Neuronal stem cell (in vitro differentiated cells): Measurements from ENCODE around the gene ORM2.

ENCODE experiments used
- DNase-seq: peaks from one replicate; pipeline ENCODE4 v3.0.0-alpha.2; 2013; ENCODE audit warnings: low spot score
- H2AFZ ChIP-seq: one replicate; pipeline ENCODE4 v1.6.1; 2013; ENCODE audit warnings: mild to moderate bottlenecking, low read length, inconsistent platforms
- H2AK5ac ChIP-seq: 2 replicates; pipeline ENCODE4 v1.6.1; 2013; ENCODE audit warnings: low read depth, mild to moderate bottlenecking, inconsistent platforms, low read length, moderate library complexity, mixed read lengths
- H2BK120ac ChIP-seq: 2 replicates; pipeline ENCODE4 v1.6.1; 2013; ENCODE audit warnings: low read depth, mild to moderate bottlenecking, inconsistent platforms, low read length, moderate library complexity, mixed read lengths
- H2BK12ac ChIP-seq: one replicate; pipeline ENCODE4 v1.6.1; 2013; ENCODE audit warnings: low read length, inconsistent platforms
- H2BK15ac ChIP-seq: 2 replicates; pipeline ENCODE4 v1.6.1; 2013; ENCODE audit warnings: mild to moderate bottlenecking, low read length, inconsistent platforms, mixed read lengths
- H2BK5ac ChIP-seq: one replicate; pipeline ENCODE4 v1.6.1; 2013; ENCODE audit warnings: inconsistent platforms, mild to moderate bottlenecking, low read length, moderate library complexity
- H3K14ac ChIP-seq: one replicate; pipeline ENCODE4 v1.6.1; 2013; ENCODE audit warnings: low read length, inconsistent platforms
- H3K18ac ChIP-seq: 2 replicates; pipeline ENCODE4 v1.6.1; 2013; ENCODE audit warnings: low read length, inconsistent platforms
- H3K23ac ChIP-seq: 2 replicates; pipeline ENCODE4 v1.6.1; 2013; ENCODE audit warnings: low read depth, mild to moderate bottlenecking, mixed read lengths, low read length, inconsistent platforms; ENCODE audit not compliant: poor library complexity
- H3K27ac ChIP-seq: replicated peaks from 3 replicates; pipeline ENCODE4 v1.5.1; 2013; ENCODE audit warnings: low read length, inconsistent platforms
- H3K27me3 ChIP-seq, 3 experiments: 2 replicates each; pipeline ENCODE4 v1.6.1; 2013; ENCODE audit warnings: low read length in 3 of 3, mild to moderate bottlenecking in 2 of 3, inconsistent platforms in 1 of 3, low read depth in 1 of 3, mixed read lengths in 1 of 3, moderate library complexity in 1 of 3; ENCODE audit not compliant: control insufficient read depth in 3 of 3, insufficient read depth in 3 of 3
- H3K36me3 ChIP-seq, 2 donors: replicated peaks in 1 of 2; 2 replicates each; pipeline ENCODE4 v1.6.1; 2013; ENCODE audit warnings: low read length in 2 of 2; ENCODE audit not compliant: control insufficient read depth in 2 of 2, insufficient read depth in 2 of 2
- H3K4ac ChIP-seq: 2 replicates; pipeline ENCODE4 v1.6.1; 2013; ENCODE audit warnings: inconsistent platforms, mild to moderate bottlenecking, low read length, moderate library complexity
- H3K4me1 ChIP-seq, 2 donors: 1 replicate in 1 of 2; 2 replicates in 1 of 2; pipeline ENCODE4 v1.6.1; 2013; ENCODE audit warnings: low read length in 2 of 2, low read depth in 1 of 2; ENCODE audit not compliant: control insufficient read depth in 2 of 2, insufficient read depth in 1 of 2
- H3K4me2 ChIP-seq: one replicate; pipeline ENCODE4 v1.6.1; 2013; ENCODE audit warnings: mild to moderate bottlenecking, low read length, inconsistent platforms; ENCODE audit not compliant: insufficient read depth, poor library complexity, severe bottlenecking
- H3K4me3 ChIP-seq, 2 donors: 2 replicates each; pipeline ENCODE4 v1.5.1; 2013; ENCODE audit warnings: low read length in 2 of 2, mild to moderate bottlenecking in 2 of 2, inconsistent platforms in 1 of 2, moderate library complexity in 1 of 2
- H3K79me1 ChIP-seq: one replicate; pipeline ENCODE4 v1.6.1; 2013; ENCODE audit warnings: low read depth, mild to moderate bottlenecking, inconsistent platforms, low read length, moderate library complexity
- H3K9ac ChIP-seq: one replicate; pipeline ENCODE4 v1.6.1; 2013; ENCODE audit warnings: mild to moderate bottlenecking, low read depth, low read length, inconsistent platforms; ENCODE audit not compliant: poor library complexity
- H3K9me3 ChIP-seq, 2 donors: replicated peaks in 1 of 2; 2 replicates each; pipeline versions ENCODE3 to v1.6.1; 2013; ENCODE audit warnings: low read length in 2 of 2, mild to moderate bottlenecking in 2 of 2, inconsistent platforms in 1 of 2, low read depth in 1 of 2, mixed read lengths in 1 of 2, moderate library complexity in 1 of 2; ENCODE audit not compliant: control insufficient read depth in 2 of 2, insufficient read depth in 1 of 2
- H4K8ac ChIP-seq: one replicate; pipeline ENCODE4 v1.6.1; 2013; ENCODE audit warnings: low read depth, mild to moderate bottlenecking, inconsistent platforms, low read length, moderate library complexity
- H4K91ac ChIP-seq: one replicate; pipeline ENCODE4 v1.6.1; 2013; ENCODE audit warnings: low read length, low read depth, mild to moderate bottlenecking, inconsistent platforms; ENCODE audit not compliant: poor library complexity
- WGBS, 2 donors: extraction: QIAGEN DNeasy Blood & Tissue Kit; methylation state at CpG; one replicate each; pipeline ENCODE4 v1.1.7; 2013; ENCODE audit warnings: missing lambda C conversion rate in 2 of 2, mixed read lengths in 1 of 2; ENCODE audit not compliant: insufficient read length in 2 of 2, insufficient replicate concordance in 1 of 2; ENCODE audit errors: extremely low coverage in 2 of 2; 5-methylcytosine and 5-hydroxymethylcytosine counted together

The ORM2 gene

DNA sequence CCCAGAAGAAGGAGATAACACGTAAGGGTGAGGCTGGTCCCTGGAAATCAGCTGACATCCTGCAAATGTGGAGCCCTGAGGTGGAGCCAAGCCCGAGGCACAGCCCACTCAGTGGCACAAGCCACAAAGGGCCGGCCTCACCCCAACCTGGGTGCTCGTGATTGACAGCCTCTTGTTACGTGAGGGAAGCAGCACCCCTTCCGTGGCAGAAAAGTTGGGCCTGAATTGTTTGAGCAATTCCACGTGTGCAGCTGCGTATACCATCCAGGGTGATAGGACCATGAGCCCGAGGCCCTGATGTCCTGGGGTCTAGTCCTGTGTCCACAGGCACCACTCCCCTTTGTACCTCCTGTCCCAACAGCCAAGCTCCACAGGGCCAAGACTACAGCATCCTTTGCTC is 4.8 kb downstream of the ORM2 start:
- Histone ChIP-seq H2BK5ac (no peak overlapping the region), H4K91ac (no peak overlapping the region), H3K23ac (no peak overlapping the region), H2AK5ac (no peak overlapping the region), H4K8ac (no peak overlapping the region), H3K79me1 (no peaks in the 10 kb centered on the region), H2BK15ac (no peak overlapping the region), H2BK12ac (no peak overlapping the region), H3K9me3 (no peaks in the 10 kb centered on the region), H2AFZ (no peak overlapping the region), H3K4ac (no peak overlapping the region), H3K27ac (no peak overlapping the region), H3K4me2 (no peak overlapping the region), H2BK120ac (no peak overlapping the region), H3K4me1 (no peaks in the 10 kb centered on the region), H3K36me3 (peaks cover 8 to 26% of the 10 kb centered on the region in 2 donors), H3K4me3 (no peak overlapping the region), H3K9ac (no peak overlapping the region), H3K18ac (no peak overlapping the region), H3K14ac (no peak overlapping the region), H3K27me3 (no peaks in the 10 kb centered on the region)
- WGBS, 2 donors = no CpG with 5 or more reads among the region's 9 CpGs
- DNase-seq = no peak

DNA sequence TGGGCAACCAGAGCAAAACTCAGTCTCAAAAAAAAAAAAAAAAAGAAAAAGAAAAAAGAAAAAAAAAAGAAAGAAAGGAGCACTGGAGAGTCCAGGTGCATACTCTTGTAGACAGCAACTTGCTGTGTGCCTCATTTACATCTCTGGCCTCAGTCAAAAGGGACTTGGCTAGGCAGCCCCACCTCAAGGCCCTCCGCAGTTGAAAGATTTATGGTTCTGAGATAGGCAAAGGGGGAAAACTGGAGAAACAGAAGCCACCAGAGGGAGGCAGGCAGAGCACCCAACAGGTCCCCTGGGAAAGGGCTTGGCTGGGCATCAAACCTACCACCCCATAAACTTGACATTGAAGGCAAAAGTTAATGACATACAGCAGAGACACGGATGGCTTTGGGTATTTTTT is 6.1 kb downstream of the ORM2 start:
- no peaks in the 10 kb centered on the region for H3K4me1 ChIP-seq
- no peak overlapping the region for H3K4ac ChIP-seq
- no peak overlapping the region for H2BK15ac ChIP-seq
- H3K23ac ChIP-seq = no peak overlapping the region
- no peak overlapping the region for H2BK120ac ChIP-seq
- no peak overlapping the region for H3K18ac ChIP-seq
- H4K8ac ChIP-seq = no peak overlapping the region
- H3K14ac ChIP-seq = no peak overlapping the region
- no peak overlapping the region for H2AK5ac ChIP-seq
- H3K79me1 ChIP-seq = no peaks in the 10 kb centered on the region
- no CpG with 5 or more reads among the region's 2 CpGs for WGBS, 2 donors
- no peak overlapping the region for H2BK12ac ChIP-seq
- H3K27me3 ChIP-seq = no peaks in the 10 kb centered on the region
- no peak overlapping the region for H4K91ac ChIP-seq
- H3K4me3 ChIP-seq = no peak overlapping the region
- no peak for DNase-seq
- H3K27ac ChIP-seq = no peak overlapping the region
- no peak overlapping the region for H2BK5ac ChIP-seq
- H3K4me2 ChIP-seq = peak overlapping the region; percentile 11
- H3K36me3 ChIP-seq = peaks cover 12 to 35% of the 10 kb centered on the region in 2 donors
- no peak overlapping the region for H3K9ac ChIP-seq
- no peak overlapping the region for H2AFZ ChIP-seq
- H3K9me3 ChIP-seq = no peaks in the 10 kb centered on the region

DNA sequence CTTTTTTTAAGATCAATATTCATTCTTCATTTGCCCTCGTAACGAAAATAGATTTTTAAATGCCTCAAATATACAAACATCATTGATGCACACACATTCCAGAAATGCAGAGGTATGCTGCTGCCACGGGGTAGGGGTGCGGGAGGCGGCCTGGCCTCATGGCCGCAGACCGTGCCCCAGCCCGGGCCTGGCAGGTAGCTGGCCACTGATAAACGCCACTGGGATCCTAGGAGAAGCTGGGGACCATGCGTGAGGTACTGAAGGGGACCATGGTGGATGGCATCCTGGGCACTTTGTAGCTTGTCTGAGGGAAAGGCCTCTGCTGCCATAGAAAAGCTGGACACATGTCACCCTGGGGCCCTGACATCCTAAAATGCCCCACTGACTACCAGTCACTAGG is 6.5 kb downstream of the ORM2 start:
- H3K4me3 ChIP-seq = no peak overlapping the region
- no peaks in the 10 kb centered on the region for H3K27me3 ChIP-seq
- no peak overlapping the region for H3K27ac ChIP-seq
- no peak overlapping the region for H2BK5ac ChIP-seq
- H3K4me2 ChIP-seq = no peak overlapping the region
- H3K79me1 ChIP-seq = no peaks in the 10 kb centered on the region
- no peak overlapping the region for H3K9ac ChIP-seq
- WGBS, 2 donors = no CpG with 5 or more reads among the region's 10 CpGs
- H2AFZ ChIP-seq = no peak overlapping the region
- H4K8ac ChIP-seq = no peak overlapping the region
- H3K14ac ChIP-seq = no peak overlapping the region
- H4K91ac ChIP-seq = no peak overlapping the region
- no peak overlapping the region for H2BK15ac ChIP-seq
- H2AK5ac ChIP-seq = no peak overlapping the region
- H3K23ac ChIP-seq = no peak overlapping the region
- H3K4me1 ChIP-seq = no peaks in the 10 kb centered on the region
- H2BK120ac ChIP-seq = no peak overlapping the region
- DNase-seq = no peak
- peaks cover 13 to 39% of the 10 kb centered on the region in 2 donors for H3K36me3 ChIP-seq
- H3K4ac ChIP-seq = no peak overlapping the region
- no peak overlapping the region for H3K18ac ChIP-seq
- no peak overlapping the region for H2BK12ac ChIP-seq
- no peaks in the 10 kb centered on the region for H3K9me3 ChIP-seq

DNA sequence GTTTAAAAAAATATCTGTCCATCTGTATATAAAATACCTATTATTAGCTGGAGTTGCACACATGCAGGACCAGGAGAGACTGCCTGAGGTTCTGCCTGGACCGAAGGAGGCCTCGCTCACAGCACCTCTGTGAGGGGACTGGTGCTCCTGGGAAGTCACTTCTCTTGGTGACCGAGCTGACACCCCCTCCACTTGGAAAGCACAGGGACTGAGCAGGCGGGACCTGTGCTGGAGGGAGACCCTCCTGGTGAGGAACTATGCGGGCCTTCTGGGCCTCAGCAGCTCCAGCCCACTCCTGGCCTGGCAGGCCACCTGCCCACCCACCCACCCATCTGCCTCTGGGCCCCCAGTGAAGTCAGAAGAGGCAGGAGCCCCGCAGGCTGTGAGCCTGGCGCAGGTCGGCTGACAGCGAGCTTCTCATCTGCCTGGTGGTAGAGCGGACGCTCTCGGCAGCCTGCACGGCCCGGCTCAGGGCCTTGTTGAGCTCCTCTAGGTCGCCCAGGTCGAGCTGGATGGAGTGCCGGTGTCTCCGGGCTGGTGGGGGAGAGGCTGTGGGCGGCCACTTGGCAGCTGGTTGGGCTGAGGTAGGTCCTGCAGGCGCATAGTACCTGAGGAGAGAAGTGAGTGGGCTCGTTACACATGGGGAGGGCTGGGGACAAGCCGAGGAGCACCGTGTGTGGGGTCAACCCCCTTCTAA is 7.2 kb downstream of the ORM2 start:
- Histone ChIP-seq H3K9me3 (no peaks in the 10 kb centered on the region), H4K8ac (no peak overlapping the region), H2BK15ac (no peak overlapping the region), H3K27me3 (no peaks in the 10 kb centered on the region), H2BK120ac (no peak overlapping the region), H3K18ac (no peak overlapping the region), H3K14ac (no peak overlapping the region), H4K91ac (no peak overlapping the region), H2AFZ (no peak overlapping the region), H3K27ac (no peak overlapping the region), H3K36me3 (peaks cover 16 to 46% of the 10 kb centered on the region in 2 donors), H3K9ac (no peak overlapping the region), H2BK12ac (no peak overlapping the region), H3K23ac (no peak overlapping the region), H3K79me1 (no peaks in the 10 kb centered on the region), H3K4me2 (no peak overlapping the region), H2AK5ac (no peak overlapping the region), H3K4me1 (no peaks in the 10 kb centered on the region), H2BK5ac (no peak overlapping the region), H3K4me3 (no peak overlapping the region), H3K4ac (no peak overlapping the region)
- no peak for DNase-seq
- WGBS, 2 donors = no CpG with 5 or more reads among the region's 23 CpGs
